Measurements from ENCODE around the gene ZMIZ2.
"Not testable (repeated sequence)": the region's sequence is repeated elsewhere in the genome, so short reads cannot be mapped to it uniquely, and the experiment has no call there.

ZMIZ2 gene

DNA sequence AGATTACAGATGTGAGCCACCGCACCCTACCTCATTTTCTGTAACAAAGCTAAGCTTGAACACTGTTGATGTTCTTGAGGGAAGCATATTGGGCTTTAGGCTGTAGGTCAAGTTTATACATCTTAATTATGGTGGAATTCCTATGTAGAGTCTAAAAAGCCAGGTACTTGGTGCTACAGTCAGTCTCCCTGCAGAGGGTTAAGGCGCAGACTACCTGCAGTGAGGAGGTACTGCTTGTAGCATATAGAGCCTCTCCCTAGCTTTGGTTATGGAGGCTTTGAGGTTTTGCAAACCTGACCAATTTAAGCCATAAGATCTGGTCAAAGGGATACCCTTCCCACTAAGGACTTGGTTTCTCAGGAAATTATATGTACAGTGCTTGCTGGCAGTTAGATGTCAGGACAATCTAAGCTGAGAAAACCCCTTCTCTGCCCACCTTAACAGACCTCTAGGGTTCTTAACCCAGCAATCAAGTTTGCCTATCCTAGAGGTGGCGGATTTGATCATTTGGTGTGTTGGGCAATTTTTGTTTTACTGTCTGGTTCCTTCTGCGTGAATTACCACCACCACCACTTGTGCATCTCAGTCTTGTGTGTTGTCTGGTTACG, 53.9 kb downstream of the ZMIZ2 start:
- no peak for DNase-seq (ENCODE audit: low read depth)

DNA sequence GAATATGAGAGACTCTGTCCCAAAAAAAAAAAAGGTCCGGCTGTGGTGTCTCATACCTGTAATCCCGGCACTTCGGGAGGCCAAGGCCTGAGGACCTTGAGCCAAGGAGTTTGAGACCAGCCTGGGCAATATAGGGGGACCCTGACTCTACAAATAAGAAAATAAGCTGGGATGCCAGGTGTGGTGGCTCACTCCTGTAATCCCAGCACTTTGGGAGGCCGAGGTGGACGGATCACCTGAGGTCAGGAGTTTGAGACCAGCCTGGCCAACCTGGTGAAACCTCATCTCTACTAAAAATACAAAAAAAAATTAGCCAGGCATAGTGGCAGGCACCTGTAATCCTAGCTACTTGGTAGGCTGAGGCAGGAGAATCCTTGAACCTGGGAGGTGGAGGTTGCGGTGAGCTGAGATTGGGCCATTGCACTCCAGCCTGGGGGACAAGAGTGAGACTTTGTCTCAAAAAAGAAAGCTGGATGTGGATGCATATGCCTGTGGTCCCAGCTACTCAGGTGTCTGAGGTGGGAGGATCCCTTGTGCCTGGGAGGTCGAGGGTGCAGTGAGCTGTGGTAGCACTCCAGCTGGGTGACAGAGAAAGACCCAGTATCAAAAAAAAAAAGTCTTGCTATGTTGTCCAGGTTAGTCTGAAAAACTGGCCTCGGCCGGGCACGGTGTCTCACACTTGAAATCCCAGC, 55.3 kb downstream of the ZMIZ2 start:
- not testable (repeated sequence) for DNase-seq (ENCODE audit: low read depth)

DNA sequence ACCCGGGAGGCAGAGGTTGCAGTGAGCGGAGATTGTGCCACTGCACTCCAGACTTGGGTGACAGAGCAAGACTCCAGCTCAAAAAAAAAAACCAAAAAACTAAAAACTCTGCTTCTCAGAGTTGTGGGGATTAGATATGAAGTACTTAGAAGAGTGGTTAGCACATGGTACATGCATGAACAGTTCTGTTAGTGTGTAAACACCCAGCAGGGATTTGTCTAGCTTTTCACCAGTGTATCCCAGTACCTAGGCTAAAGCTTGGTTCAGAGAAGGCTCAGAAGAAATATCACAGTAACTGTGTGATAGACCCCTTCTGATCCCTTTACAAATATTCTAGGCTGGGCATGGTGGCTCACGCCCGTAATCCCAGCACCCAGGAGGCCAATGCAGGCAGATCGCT, 57.3 kb downstream of the ZMIZ2 start:
- no peak for DNase-seq (ENCODE audit: low read depth)

DNA sequence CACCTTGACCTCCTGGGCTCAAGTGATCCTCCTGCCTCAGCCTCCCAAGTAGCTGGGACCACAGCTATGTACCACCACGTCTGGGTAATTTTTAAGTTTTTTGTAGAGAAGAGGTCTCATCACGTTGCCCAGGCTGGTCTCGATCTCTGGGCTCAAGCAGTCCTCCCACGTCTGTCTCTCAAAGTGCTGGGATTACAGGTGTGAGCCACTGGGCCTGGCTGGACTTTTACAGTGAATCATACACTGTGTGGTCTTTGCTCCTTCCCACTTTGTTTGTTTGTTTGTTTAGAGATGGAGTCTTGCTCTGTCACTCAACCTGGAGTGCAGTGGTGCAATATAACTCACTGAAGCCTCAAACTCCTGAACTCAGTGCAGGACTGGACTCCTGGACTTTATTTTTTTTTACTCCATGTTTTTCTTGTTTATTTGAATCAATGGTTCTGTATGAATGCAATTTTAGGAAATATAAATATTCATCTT, 60.3 kb downstream of the ZMIZ2 start:
- no peak for DNase-seq (ENCODE audit: low read depth)

DNA sequence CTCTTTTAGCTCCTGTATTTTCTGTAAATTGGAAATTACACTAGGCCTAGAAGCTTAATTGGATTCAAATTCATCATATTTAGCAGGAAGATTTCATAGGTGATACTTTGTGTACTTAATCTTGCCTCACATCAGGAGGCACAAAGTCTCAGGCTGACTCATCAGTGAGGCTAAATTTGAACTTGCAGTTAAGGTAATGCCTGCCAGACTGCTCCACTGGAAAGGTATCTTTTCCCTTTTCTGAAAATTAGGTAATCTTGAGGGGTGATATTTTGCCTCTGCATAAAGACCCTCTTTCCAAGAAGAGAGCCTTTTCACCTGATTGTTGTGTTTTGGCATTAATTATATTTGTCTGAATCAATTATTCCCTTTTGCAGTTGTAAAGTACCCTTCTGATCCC, 62.4 kb downstream of the ZMIZ2 start:
- DNase-seq (ENCODE audit: low read depth), result no peak

DNA sequence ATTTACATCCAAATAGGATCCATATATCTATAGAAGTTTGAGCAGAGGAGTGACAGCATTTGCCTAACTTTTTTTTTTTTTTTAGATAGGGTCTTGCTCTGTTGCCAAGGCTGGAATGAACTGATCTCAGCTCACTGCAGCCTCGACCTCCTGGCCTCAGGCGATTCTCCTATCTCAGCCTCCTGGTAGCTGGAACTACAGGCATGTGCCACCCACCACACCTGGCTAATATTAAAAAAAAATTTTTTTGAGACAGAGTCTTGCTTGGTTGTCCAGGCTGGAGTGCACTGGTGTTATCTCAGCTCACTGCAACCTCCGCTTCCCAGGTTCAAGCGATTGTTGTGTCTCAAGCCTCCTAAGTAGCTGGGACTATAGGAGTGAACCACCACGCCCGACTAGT, 62.9 kb downstream of the ZMIZ2 start:
- DNase-seq (ENCODE audit: low read depth), result no peak

DNA sequence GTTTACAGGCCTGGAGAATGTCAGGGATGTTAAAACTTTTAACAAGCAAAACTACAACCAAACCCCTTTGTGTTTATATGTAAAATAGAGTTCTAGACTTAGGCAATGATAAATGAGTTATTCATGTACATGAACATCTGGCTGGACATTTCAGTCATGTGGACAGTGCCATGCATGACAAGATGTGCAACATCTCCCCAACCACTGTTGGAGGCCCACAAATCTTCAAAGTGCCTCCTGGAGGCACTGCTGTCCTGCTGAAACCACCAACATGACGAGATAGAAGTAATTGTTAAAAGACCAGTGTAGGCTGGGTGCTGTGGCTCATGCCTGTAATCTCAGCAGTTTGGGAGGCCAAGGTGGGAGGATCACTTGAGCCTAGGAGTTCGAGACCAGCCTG, 66.3 kb downstream of the ZMIZ2 start:
- DNase-seq (ENCODE audit: low read depth), result no peak

DNA sequence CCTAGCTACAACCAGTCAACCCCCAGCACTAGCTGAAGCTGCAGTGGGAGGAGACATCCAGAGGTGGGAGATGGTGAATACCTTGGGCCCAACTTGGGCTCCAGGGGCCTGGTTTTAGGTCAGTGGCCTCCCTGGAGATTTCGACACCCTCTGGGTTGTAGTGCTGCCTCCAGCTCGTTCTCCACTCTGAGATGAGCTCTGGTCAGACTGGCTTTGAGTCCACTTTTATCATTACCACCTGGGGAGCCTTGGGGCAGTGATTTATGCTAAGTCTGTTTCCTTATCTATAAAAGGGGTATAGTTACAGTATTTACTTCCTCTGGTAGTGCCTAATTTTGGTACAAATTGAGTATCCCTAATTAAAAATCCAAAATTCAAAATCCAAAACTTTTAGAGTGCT, 70.6 kb downstream of the ZMIZ2 start:
- no peak for DNase-seq (ENCODE audit: low read depth)
